ENCODE results near the gene SULT6B1.
"Not testable (repeated sequence)": the region's sequence is repeated elsewhere in the genome, so short reads cannot be mapped to it uniquely, and the experiment has no call there.

The SULT6B1 gene, protein sequence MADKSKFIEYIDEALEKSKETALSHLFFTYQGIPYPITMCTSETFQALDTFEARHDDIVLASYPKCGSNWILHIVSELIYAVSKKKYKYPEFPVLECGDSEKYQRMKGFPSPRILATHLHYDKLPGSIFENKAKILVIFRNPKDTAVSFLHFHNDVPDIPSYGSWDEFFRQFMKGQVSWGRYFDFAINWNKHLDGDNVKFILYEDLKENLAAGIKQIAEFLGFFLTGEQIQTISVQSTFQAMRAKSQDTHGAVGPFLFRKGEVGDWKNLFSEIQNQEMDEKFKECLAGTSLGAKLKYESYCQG

DNA sequence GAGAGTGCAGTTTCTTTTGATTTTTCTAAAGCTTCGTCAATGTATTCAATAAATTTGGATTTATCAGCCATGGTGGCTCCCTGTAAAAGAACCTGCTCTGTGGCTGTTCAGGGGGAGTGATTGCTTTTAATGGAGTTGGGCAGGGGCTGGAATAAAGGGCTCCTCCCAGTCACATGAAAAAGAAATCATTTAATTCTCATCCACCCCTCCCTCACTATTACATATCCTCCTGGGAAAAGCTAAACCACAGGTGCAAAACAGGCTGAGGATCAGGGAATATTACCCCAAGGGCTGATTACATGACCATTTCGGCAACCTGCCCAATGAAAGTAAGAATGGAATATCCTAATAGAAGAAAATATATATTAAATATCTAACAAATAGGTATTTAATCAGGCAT lies at the start of gene SULT6B1:
TSS of gene SULT6B1 (minus strand) at position 101 of the 400 bp plus-strand sequence. CDS start at position 71, 30 bp downstream.
- DNase-seq = no peak

DNA sequence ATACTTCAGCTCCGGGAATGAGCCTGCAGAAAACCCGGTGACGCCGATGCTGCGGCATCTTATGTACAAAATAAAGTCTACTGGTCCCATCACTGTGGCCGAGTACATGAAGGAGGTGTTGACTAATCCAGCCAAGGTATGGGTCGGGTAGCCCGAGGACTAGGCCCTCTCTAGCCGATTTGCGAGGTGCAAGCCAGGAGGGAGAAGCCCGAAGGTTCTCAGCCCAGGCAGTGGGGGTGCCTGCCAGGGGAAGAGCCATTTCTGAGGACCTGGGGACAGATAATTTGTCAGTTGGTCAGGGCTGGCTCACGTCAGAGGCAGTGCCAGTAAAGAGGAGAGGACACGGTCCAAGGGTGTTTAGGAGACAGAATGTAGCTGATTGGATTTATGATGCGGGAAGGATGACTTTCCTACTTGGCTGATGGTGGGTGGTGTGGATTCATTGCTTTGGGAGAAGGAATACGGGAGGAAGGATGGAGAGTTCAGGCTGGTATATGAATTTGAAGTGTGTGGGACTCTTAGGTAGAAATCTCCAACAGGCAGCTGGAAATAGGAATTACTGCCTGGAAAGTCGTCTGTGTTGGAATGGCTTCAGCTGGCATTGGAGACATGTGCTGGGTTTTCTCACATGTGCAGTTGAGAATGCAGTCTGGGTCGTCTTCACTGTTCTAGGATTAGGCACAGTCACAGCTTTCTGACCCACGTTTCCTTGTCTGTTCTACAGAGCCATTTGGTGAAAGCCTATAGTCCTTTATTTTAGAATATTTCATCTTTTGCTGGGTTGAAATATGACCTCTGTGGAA lies 43.9 kb upstream of the SULT6B1 start:
- DNase-seq = no peak

DNA sequence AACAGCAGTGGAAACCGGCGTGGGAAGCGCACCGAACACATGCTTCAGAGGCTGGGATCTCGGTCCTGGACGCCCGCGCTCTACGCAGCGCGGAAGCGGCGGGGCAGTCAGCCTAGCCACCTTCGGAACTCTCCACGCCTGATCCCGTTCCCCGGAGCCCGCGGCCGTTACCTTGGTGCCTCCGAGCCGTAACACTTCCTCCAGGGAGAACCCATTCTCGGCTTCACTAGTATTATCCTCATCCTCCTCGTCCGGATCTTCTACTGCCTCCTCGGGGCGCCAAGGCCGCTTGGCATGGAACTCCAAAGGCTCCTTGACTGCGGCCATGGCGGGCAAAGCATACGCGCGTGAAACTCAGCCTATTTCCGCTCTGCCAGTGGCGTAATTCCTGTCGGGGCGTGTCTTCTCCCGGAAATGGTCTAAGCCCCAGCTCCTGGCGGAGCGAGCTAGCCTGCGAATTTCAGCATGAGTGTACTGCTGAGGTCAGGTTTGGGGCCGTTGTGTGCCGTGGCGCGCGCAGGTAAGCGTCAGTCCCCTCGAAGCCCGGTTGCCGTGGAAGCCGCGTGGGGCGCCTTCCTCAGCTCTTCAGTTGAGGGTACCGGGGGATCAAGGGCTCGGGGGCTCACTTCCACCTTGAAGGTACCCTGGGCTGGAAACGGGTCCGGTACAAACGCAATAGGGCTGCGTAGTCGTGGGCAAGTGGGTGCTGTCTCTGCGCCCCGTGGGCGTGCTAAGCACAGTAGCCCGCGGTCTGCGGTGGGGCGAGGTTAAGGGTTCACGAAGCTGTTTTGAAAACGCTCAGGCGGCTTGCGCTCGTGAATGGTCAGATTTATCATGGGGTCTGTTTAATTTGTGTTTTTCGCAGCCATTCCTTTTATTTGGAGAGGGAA lies 43.0 kb upstream of the SULT6B1 start, which contains the start of the genes CEBPZ and NDUFAF7:
TSS of gene CEBPZ (minus strand) at position 356 of the 890 bp plus-strand sequence. CDS start at position 327, 29 bp downstream.
TSS of gene NDUFAF7 (plus strand) at position 418 of the 890 bp plus-strand sequence. CDS start at position 466, 48 bp downstream.
- DNase-seq = peak; percentile 57

DNA sequence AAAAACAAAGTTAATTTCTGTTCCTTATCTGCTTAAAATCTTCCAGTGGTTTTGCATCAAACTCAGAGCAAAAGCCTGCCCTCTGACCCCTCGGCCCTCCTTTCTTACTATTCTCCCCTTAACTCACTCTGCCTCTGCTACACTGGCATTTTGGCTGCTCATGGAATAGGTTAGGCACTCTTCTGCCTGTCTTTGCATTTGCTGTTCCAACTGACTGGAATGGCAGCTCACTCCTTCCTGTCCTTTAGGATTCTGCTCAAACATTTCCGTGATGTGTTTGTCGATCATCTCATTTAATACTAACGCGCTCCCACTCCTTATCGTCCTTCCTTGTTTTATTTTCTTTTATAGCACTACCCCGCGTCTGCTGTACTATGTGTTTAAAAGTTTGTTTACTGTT lies 42.1 kb upstream of the SULT6B1 start:
- DNase-seq = no peak

DNA sequence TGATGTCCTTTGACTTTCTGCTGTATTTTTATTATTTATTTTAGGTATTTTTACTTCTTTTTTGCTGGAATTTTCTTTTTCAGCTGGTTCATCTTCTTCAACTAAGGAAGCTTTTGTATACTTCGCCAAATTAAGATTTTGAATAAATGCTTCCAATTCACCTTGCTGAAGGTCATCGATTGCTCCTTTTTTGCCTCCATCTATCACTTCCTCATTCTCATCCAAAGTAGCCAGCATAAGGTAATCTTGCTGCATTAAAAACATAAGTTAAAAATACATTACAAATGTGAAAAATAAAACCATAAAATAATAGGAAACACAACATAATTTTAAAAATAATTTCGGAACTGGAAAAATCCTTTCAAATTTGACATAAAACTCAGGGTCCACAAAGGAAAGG lies 40.3 kb upstream of the SULT6B1 start:
- DNase-seq = no peak

DNA sequence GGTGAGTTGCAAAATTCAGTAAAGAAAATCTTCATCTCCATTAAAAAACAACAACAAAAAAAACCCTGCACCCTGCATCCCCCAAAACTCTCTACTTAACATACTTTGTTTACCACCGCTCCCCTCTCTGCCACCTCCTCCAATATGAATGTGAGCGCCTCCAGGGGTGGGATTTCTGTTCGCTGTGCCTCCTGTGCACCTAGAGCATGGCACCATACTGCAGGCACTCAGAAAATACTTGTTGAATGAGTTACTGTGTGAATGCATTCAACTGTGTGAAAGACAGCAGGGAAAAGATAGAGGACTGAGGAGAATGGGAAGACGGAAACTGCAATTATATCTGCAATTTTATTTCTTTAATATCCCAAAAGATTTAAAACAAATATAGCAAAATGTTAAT lies 38.4 kb upstream of the SULT6B1 start:
- no peak for DNase-seq

DNA sequence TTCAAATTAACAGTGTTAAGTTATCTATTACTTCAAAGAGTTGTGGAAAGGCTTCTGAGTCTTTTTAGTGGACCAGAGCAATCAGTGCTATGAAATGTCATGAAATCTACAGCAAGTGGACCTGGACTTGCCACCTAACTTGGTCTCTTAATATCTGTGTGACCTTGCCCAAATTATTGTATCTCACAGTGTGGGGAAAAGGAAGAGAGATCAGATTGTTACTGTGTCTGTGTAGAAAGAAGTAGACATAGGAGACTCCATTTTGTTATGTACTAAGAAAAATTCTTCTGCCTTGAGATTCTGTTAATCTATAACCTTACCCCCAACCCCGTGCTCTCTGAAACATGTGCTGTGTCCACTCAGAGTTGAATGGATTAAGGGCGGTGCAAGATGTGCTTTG lies 36.7 kb upstream of the SULT6B1 start:
- DNase-seq = not testable (repeated sequence)

DNA sequence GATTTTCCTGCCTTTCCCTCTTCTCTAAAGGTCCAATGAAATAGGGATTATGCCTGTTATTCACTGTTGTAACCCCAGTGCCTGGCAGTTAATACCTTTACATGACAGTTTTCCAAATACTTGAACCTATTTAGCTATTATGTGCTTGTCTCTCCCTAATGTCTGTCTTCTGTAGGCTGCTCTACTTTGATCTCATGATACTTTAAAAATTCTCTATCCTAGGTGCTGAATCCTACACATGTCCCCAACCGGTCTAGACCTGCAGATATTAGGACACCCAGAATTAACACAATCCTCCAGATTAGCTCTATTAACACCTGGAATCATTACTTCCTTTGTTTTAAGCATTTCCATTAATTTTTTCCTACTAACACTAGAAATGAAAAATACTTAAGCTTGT lies 35.6 kb upstream of the SULT6B1 start:
- no peak for DNase-seq

DNA sequence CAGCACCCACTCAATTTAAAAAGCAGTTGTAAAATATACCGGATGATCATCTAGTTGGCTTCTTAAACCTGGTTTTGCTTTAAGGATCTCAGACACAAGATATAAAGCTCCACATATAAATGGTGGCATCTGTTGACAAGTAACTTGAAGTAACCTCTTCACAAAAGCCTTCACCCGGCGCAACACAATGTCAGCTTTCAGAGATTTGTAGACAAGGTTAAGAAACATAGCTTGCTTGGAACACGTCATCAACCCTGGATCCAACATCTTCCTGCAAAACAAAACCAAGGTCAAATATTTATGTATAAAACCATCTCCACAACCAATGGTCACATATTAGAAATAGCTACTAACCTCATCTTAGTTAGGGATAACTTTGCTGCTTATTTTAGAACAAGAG lies 34.7 kb upstream of the SULT6B1 start:
- no peak for DNase-seq

DNA sequence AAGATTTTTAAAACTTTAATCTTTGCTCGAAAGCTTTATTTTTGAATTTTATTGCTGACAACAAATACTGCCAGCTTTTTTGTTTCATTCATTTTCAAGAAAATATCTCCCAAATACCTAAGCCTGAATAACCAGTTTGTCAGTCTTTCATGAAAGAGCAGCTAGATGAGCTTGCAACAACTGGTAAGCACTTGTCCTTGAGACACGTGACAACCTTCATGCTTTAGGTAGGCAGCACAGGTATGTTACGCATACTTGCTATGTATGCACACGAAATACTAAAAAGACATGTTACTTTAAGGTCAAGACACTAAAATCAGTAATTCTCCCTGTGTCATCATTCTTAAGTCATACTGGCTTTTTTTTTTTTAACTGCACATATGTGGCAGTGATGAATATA lies 30.6 kb upstream of the SULT6B1 start:
- no peak for DNase-seq

DNA sequence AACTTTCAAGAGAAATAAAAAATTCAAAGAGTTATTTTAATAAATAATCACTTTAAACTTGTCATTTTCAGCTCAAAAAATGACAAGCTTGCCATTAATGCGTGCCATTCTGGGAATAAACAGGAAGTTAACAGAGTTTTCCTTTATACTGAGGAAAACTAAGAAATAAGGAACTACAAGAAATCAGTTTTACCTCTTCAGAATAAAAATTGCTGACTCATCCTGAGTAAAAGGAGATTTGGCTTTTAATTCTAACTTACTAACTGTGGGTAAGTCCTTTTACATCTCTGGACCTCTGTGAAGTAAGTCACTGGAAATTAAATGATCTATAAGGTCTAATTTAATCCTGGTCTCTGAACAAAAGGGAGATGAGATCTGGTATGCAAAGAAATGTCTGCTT lies 26.8 kb upstream of the SULT6B1 start:
- DNase-seq = no peak

DNA sequence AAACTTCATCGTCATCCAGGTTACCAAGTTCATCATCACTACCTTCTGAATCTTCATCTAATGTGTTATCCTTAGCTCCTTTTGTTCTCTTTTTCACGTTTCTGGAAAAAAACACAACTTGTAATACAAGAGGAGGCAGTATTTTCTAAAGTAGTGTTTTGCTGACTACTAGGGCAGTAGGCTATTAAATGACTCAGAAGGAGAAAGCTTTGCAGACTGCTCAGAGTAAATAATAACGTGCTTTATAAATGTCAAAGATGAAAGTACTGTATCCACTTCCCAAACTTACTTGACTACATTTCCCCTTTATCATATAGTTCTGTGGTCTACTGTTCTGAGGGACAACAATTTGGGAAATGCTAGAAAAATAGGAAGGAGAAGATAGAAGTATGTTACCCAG lies 23.5 kb upstream of the SULT6B1 start:
- no peak for DNase-seq

DNA sequence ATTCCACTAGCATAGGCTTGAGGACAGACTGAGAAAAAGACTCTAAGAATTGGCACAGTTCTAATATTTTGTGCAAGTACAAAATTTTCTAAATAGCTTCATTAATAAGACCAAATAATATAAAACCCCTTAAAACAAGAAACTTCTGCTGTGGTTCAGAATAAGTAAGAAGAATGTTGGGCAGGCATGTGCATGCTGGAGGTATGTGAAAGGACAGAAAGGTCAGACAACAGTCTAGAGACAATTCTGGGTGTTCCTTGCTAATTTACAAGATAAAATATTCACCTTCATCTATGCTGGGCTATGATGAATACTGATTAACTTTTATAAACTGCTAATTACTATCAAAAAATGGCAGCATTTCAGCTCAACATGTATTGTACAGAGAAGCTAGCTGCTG lies 22.7 kb upstream of the SULT6B1 start:
- DNase-seq = no peak

DNA sequence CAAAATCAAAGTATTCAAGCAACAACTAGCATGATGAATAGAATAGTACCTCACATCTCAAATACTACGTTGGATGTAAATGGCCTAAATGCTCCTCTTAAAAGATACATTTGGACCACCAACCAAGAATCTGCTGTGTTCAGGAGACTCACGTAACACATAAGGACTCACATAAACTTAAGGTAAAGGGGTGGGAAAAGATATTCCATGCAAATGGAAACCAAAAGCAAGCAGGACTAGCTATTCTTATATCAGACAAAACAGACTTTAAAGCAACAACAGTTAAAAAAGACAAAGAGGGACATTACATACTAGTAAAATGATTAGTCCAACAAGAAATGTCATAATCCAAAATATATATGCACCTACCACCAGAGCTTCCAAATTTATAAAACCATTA lies 18.3 kb upstream of the SULT6B1 start:
- not testable (repeated sequence) for DNase-seq

DNA sequence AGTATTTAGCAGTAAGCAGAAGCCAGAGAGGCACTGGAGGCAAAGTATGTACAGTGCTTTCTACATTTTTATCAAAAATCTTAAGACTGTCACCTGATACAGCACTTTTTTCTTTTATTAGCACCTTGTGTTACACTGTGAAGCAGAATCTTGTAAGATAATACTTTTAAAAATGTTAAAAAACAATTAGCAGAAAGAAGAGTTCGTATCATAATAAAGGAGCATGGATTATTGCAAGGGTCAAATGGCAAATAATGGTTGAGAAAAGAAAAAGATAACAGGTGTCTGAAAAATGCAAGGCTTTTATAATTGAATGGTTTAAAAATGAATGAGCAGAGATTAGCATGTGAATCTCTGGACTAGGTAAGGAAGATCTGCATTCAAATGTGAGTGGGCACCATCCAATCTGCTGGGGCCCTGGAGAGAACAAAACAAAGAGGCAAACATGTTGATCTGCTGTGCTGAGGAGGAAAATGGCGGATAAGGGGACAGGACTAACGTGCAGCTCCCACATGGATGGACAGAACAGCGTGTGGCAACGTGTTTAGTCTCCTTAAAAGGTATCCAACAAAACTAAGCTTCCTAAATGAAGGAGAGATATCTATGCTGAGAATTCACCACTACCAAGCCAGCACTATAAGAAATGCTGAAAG lies 17.3 kb upstream of the SULT6B1 start:
- DNase-seq = no peak

DNA sequence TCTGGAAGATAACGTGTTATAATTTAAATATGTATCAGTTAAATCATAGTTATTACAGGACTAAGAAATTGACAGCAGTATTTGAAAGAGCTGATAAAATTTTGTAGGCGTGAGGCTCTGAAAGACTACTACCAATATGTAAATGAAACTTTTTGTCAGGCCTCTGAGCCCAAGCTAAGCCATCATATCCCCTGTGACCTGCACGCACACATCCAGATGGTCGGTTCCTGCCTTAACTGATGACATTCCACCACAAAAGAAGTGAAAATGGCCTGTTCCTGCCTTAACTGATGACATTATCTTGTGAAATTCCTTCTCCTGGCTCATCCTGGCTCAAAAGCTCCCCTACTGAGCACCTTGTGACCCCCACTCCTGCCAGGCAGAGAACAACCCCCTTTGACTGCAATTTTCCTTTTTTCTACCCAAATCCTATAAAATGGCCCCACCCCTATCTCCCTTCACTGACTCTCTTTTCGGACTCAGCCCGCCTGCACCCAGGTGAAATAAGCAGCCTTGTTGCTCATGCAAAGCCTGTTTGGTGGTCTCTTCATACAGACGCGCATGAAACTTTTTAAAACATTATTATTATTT lies 16.7 kb upstream of the SULT6B1 start:
- not testable (repeated sequence) for DNase-seq

DNA sequence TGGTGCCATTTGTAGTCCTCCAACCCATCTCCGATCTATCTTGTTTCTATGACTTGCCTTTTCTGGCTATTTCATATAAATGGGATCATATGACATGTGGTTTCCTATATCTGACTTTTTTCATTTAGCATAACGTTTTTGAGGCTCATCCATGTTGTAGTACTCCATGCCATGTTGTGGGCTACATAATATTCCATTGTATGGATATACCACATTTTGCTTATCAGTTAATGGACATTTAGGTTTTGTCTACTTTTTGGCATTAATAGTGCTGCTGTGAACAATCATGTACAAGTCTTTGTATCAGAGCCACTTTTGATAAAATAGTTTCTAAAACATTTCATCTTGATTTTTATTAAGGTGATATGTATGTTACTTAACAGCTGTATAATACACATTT lies 15.2 kb upstream of the SULT6B1 start:
- no peak for DNase-seq

DNA sequence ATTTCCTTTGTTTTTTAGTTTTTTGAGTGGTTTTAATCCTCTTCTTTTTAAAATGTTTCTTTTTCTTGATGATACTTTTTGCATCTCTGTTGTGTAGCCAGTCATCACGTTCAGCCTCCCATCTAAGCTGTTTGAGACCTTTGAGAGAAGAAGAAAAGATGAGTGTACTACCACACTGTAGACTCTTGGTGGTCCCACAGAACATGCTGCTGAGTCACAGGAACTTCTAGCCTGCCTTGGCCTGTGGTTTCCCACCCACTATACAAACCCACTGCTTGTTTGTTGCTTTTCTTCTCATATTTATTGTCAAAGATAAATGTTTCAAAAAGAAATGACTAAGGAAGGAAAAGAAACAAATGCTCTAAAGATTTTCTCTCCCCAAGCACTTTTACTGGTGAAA lies 13.3 kb upstream of the SULT6B1 start:
- no peak for DNase-seq

DNA sequence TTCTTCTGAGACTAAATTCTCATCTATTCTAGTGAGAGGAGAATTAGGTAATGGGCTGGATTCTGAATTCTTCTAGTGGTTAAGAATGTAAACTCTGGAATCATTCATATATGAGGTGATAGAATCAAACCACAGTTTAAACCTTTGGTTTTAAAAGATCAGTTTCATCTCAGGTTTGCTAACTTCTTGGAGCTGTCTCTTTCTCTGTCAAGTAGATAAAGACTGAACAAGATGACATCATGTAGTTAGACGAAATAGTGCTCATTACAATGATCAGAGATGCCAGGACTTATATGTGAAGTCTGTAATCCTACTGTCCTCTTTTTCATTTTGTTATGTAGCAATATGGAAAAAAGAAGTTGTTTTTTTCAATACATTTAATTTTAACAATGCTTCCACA lies 12.7 kb upstream of the SULT6B1 start:
- DNase-seq = no peak

DNA sequence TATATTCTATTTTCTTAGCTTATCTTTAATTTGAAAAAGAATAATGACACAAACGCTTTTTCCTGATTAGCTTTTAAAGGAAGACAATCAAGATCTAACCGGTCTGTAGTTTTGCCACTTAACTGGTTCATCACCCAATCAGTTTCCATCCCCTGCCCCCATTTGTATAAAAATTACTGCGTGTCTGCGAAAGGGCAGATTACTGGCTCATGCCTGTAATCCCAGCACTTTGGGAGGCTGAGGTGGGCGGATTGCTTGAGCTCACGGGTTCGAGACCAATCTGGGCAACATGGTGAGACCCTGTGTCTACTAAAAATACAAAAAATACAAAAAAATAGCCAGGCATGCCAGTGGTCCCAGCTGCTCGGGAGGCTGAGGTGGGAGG lies 10.2 kb upstream of the SULT6B1 start:
- DNase-seq = no peak

DNA sequence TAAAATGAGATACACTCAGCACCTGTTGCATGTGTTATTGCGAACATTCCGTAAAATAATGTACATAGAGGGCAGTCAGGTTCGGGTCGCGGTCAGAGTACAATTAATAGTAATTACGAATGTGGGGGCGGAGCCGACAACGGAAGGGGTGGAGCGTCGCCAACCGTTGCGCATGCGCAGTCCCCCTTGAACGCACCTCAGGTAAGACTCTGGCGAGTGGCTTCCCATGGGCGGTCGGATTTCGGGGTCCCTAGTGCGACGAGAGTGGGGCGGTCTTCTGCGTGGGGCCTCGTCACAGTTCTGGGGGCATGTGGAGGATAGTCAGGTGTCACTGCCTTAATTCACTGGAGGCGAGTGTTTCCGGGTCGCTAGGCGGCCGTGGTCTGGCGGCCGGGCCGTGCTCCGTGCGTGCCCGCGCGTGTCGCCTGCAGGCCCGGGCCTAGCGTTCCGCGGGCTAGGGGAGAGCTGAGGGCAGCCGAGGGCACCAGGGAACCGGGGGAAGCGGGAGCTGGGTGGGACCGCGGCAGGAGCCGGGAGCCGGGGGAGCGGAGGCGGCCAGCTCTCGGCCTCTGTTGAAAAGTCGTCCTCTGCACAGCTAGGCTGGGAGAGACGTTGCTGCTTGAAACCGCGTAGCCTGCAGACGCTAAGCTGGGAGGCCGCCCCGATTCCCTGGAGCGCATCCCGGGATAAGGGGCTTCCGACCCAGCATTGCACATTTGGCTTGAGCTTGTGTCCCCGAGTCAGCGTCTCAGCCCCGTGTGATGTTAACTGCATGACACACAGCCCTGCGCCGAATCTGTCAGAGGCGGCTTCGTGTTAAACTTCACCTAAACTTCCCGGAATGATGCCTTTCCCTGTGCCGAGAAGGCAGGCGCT lies 8.1 kb upstream of the SULT6B1 start, which contains the start of gene CEBPZOS:
TSS of gene CEBPZOS (plus strand) at position 177 of the 876 bp plus-strand sequence. CDS start 3,209 bp downstream, outside the sequence.
- DNase-seq = peak; percentile 29
